PFSK-1 (cell line): Measurements from ENCODE around the gene ZDHHC1.

Experiments
- FOXP2 ChIP-seq: optimal IDR thresholded peaks from 2 replicates; pipeline ENCODE3; 2011; ENCODE audit warnings: borderline replicate concordance, control low read depth, inconsistent platforms; ENCODE audit not compliant: insufficient read depth; ENCODE audit errors: extremely low read length, extremely low read depth
- POLR2AphosphoS5 ChIP-seq: IDR thresholded peaks from 2 replicates; pipeline ENCODE4 v1.6.1; 2012; ENCODE audit warnings: low read depth, mild to moderate bottlenecking, control low read depth, low read length, moderate library complexity
- SIN3A ChIP-seq: IDR thresholded peaks from 2 replicates; pipeline ENCODE4 v1.6.1; 2012; ENCODE audit warnings: mild to moderate bottlenecking, low read length, moderate library complexity, borderline replicate concordance; ENCODE audit not compliant: insufficient read depth
- TAF1 ChIP-seq: IDR thresholded peaks from 2 replicates; pipeline ENCODE4 v1.6.1; 2012; ENCODE audit warnings: low read length, control low read depth, borderline replicate concordance; ENCODE audit not compliant: insufficient read depth
- TF ChIP-seq, protein P1 (sequence below), 2 experiments: IDR thresholded peaks; 2 replicates each; pipeline versions ENCODE4 v1.6.1 to v1.8.0; 2011 to 2012; ENCODE audit warnings: low read depth in 2 of 2, low read length in 2 of 2, control low read depth in 1 of 2, inconsistent platforms in 1 of 2, mild to moderate bottlenecking in 1 of 2, moderate library complexity in 1 of 2; ENCODE audit not compliant: insufficient read depth in 1 of 2

ZDHHC1 gene

DNA sequence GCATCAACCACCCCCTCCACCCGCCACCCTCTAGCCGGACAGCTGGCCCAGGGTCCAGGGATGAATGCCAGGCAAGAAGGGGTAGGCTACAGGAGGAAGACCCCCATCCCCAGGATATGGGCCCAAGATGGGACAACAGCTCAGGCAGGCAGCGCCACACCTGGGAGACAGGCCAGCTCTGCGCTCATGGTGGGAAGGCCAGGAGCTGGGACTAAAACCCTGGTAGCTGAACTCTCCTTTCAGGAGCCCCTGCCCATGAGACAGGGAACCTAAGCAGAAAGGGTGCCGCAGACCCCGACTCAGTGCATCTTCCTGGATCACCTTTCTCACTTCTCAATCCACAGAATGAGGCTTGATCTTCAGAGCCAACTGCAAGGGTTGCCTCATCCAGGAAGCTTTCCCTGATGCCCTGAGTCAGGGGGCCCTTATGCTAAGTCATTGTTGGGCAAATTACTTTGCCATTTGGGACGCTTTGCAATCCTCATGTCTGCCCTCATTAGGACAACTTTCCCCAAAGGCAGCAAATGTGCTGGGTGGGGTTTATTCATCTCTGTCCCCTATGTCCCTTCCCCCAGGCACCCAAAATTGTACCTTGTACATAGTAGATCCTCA lies 9.0 kb downstream of the ZDHHC1 start:
- no peak for TF ChIP-seq SIN3A
- TF ChIP-seq FOXP2, result no peak
- TF ChIP-seq, protein P1, sequence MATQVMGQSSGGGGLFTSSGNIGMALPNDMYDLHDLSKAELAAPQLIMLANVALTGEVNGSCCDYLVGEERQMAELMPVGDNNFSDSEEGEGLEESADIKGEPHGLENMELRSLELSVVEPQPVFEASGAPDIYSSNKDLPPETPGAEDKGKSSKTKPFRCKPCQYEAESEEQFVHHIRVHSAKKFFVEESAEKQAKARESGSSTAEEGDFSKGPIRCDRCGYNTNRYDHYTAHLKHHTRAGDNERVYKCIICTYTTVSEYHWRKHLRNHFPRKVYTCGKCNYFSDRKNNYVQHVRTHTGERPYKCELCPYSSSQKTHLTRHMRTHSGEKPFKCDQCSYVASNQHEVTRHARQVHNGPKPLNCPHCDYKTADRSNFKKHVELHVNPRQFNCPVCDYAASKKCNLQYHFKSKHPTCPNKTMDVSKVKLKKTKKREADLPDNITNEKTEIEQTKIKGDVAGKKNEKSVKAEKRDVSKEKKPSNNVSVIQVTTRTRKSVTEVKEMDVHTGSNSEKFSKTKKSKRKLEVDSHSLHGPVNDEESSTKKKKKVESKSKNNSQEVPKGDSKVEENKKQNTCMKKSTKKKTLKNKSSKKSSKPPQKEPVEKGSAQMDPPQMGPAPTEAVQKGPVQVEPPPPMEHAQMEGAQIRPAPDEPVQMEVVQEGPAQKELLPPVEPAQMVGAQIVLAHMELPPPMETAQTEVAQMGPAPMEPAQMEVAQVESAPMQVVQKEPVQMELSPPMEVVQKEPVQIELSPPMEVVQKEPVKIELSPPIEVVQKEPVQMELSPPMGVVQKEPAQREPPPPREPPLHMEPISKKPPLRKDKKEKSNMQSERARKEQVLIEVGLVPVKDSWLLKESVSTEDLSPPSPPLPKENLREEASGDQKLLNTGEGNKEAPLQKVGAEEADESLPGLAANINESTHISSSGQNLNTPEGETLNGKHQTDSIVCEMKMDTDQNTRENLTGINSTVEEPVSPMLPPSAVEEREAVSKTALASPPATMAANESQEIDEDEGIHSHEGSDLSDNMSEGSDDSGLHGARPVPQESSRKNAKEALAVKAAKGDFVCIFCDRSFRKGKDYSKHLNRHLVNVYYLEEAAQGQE (IDR thresholded peaks at IDR 0.05; ENCODE audit: insufficient read depth in 1 of 2, low read depth in 2 of 2, low read length in 2 of 2), result no peak
- TF ChIP-seq POLR2AphosphoS5, result no peak
- no peak for TF ChIP-seq TAF1

DNA sequence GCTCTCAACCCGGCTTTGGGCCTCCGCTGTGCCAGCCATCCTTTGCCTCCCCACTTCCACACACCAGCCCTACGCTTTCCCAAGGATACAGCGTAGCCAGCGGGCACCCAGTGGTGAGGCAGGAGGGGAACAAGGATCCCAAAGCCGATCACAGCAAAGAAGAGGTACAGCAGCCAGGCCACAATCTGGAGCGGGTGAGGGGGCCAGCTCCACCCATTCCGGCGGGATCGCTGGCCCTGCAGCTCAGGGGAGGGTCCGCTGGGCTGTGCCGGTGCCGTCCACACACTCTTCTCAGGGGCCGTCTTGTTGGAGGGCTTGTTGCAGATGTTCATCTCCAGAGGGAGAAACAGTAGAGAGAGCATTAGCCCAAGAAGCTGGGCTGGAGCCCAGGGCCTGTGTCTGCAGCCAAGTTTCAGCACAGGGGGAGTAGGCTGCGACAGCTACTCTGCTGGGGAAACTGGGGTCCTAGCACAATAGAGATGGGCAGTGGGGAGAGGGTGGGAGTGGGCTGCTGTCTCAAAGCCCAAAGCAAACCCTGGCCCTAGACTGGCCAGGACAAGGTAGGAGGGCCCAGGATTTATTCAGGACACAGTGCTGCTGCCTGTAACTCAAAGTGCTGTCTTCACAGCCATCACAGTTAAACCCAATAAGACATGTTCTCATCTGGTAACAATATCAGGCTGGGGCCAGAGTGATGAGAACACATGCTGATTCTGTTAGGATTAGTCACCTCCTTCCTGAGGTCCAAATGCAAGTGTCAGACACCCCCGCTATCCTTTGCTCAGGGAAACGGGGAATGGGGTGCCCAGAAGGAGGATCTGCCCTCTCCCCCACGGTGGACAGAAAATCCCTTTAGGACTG lies 9.9 kb downstream of the ZDHHC1 start:
- TF ChIP-seq TAF1, result no peak
- TF ChIP-seq, protein P1 (IDR thresholded peaks at IDR 0.05; ENCODE audit: insufficient read depth in 1 of 2, low read depth in 2 of 2, low read length in 2 of 2), result no peak
- no peak for TF ChIP-seq SIN3A
- no peak for TF ChIP-seq FOXP2
- TF ChIP-seq POLR2AphosphoS5, result no peak

DNA sequence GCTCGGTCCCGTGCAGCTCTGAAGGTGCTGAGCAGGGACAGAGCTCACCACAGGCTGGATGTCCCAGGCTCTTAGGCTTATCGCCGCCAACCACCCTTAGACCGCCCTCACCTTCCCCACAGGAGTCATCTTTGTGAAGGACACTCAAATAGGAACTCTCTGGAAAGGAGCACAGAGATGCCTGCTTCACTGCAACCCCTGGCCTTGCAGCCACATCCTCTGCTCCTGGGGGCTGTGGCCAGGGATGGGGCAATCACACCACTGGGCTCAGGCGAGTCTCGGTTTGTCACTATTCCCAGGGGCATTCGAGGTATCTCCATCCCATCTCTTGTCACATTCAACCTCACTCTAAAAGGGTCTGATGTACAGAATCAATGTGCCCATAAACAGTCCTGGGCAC lies 10.9 kb downstream of the ZDHHC1 start:
- TF ChIP-seq FOXP2, result no peak

DNA sequence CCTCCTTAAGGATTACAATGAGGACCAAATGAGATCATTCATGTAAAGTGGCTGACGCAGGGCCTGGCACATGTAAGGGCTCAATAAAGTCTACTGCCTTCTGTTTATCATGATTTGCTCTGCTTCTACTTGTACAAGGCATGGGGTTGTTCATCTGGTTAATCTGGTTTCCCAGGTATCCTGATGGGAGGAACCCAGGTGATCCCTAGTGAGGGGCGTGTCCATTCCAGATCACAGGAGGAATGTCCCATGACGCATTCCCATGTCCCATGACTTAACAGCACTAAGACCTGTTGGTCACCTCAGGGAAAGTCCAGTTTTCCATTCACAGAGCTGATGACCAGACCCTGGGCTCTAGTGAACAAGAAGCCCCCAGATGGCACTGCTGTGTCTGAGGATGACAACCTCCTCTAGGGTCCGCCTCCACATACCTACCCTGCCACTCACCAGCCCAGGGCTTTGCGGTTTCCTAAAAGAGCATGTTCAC lies 11.5 kb downstream of the ZDHHC1 start:
- TF ChIP-seq TAF1, result no peak
- no peak for TF ChIP-seq SIN3A
- TF ChIP-seq POLR2AphosphoS5, result no peak
- TF ChIP-seq FOXP2, result no peak
- TF ChIP-seq, protein P1 (IDR thresholded peaks at IDR 0.05; ENCODE audit: insufficient read depth in 1 of 2, low read depth in 2 of 2, low read length in 2 of 2), result no peak

DNA sequence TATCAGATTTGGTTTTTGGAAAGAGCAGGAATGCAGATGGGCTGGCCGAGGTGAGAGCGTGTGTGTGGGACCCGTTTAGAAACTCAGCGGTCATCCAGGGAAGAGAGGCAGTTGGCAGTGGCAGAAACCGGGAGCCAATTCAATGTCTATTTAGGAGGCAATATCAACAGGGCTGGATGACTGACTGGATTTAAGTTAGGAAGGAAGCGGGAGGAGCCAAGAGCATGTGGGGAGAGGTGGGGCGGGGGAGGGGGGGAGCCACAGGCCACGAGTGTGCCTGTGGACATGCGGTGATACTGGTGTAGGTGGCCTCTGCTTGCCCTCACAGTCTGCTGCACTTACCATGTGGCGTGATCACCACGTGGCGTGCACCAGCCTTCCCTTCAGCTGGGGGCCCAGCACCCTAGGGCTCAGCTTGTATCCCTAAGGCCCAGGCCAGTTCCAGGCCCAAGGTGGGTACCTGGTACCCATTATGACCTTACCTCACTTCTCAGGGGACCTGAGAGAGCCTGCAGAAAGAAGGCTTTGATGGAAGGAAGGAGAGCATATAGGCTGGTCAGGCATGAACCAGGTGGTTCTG lies 12.2 kb downstream of the ZDHHC1 start:
- TF ChIP-seq SIN3A, result no peak

DNA sequence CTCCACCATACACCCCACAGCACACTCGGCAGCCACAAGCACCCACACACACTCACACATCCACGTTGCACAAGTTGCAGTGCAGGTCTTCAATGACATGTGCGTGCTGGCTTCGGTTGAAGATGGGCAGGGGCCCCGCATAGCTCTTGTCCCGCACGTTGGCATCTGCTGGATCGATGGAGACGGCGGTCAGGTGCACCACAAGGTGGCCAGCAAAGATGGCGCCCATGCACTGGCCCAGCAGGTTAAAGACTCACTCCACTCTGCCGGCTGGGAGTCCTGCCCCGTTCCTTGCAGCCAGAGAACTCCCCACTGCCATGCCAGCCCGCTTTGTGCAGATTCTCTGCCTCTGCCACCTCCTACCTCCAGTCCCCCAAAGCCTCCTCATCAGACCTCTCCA lies 15.4 kb downstream of the ZDHHC1 start:
- TF ChIP-seq FOXP2 (no peak), SIN3A (no peak), TAF1 (no peak), POLR2AphosphoS5 (no peak)
- TF ChIP-seq, protein P1 (IDR thresholded peaks at IDR 0.05; ENCODE audit: insufficient read depth in 1 of 2, low read depth in 2 of 2, low read length in 2 of 2), result no peak
